ENCODE measurements around the gene RHOJ.

DNA sequence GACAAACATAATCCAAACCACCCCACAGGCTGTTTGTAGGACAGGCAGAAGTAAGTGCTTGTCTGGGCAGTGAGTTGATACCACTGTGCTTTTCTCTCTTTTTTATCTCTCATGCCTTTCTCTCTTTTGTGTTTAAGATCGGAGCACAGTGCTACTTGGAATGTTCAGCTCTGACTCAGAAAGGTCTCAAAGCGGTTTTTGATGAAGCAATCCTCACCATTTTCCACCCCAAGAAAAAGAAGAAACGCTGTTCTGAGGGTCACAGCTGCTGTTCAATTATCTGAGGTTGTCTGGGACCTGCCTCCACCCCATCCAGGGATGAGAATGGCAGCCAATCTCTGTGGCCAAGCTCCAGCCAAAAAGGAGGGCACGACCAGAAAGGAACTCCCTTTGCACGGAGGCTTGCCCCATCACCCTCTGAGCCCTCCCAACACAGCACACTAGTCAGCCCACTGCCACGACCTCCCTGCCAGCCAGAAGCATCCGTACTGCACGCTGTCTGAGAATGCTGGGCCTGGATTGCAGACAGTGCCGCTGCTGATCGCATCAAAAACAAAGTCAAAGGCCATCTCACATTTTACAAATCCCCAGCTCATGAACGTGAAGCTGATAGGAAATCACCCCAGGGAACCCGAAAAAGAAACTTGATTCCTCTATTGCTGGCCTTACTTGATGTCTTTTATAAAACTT lies 86.6 kb downstream of the RHOJ start:
- TF ChIP-seq, protein P1, sequence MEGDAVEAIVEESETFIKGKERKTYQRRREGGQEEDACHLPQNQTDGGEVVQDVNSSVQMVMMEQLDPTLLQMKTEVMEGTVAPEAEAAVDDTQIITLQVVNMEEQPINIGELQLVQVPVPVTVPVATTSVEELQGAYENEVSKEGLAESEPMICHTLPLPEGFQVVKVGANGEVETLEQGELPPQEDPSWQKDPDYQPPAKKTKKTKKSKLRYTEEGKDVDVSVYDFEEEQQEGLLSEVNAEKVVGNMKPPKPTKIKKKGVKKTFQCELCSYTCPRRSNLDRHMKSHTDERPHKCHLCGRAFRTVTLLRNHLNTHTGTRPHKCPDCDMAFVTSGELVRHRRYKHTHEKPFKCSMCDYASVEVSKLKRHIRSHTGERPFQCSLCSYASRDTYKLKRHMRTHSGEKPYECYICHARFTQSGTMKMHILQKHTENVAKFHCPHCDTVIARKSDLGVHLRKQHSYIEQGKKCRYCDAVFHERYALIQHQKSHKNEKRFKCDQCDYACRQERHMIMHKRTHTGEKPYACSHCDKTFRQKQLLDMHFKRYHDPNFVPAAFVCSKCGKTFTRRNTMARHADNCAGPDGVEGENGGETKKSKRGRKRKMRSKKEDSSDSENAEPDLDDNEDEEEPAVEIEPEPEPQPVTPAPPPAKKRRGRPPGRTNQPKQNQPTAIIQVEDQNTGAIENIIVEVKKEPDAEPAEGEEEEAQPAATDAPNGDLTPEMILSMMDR (IDR thresholded peaks at IDR 0.05), result no peak
- no peak for TF ChIP-seq POLR2A (IDR thresholded peaks at IDR 0.05)
